HG02870 (cell line): ENCODE measurements around the gene ORM2.
"Not testable (repeated sequence)": the region's sequence is repeated elsewhere in the genome, so short reads cannot be mapped to it uniquely, and the experiment has no call there.

Experiments used
- ATAC-seq: cut with Tn5 transposase; IDR thresholded peaks from one replicate; pipeline ENCODE4 v1.9.1; 2021; ENCODE audit warnings: mild to moderate bottlenecking, moderate library complexity; ENCODE audit not compliant: unreplicated experiment

ORM2 gene

DNA sequence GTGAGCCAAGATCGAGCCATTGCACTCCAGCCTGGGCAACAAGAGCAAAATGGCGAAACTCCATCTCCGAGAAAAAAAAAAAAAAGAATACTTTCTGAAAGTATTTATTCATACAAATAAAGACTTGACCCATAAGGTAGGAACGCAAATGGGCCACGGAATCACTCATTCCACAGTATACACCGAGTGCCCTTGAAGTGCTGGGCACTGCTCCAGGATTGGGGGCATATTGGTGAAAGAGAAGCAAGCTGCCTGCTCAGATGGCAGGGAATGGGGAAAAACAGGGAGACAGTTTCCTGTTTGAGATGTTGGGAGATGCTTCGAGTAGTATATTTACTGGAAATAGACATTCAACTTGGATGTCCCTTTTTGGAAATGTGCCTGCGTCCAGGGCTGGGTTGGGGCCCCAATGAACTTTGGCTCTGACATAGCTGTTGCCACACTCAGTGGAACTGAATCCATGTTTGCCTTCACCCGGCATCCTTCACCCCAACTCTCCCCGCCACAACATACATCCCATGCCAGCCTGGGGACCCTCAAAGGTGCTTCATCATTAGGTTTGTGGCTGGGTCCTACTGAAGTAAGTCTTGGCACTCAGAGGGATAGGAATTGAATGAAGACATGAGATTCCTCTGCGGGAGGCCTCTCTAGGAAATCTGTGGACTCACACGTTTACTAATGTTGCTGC, 588 bp upstream of the ORM2 start:
- ATAC-seq, result not testable (repeated sequence)

DNA sequence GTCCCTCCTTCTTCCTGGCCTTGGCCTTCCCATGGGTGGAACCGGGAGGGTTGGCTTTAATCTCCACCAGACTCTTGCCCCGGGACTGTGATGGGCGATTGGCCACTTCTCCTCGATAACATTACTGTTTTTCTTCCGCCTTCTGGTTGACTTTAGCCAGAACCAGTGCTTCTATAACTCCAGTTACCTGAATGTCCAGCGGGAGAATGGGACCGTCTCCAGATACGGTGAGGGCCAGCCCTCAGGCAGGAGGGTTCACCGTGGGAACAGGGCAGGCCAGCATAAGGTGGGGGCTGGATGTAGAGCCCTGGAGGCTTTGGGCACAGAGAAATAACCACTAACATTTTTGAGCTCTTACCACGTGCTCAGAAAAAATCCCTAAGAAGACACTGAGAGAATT, 967 bp downstream of the ORM2 start:
- ATAC-seq, result no peak

GRCh38 chr9:114331229-114332195, 1.8 kb downstream of the ORM2 start:
- not testable (repeated sequence) for ATAC-seq

GRCh38 chr9:114332474-114333040, 2.9 kb downstream of the ORM2 start:
- not testable (repeated sequence) for ATAC-seq

DNA sequence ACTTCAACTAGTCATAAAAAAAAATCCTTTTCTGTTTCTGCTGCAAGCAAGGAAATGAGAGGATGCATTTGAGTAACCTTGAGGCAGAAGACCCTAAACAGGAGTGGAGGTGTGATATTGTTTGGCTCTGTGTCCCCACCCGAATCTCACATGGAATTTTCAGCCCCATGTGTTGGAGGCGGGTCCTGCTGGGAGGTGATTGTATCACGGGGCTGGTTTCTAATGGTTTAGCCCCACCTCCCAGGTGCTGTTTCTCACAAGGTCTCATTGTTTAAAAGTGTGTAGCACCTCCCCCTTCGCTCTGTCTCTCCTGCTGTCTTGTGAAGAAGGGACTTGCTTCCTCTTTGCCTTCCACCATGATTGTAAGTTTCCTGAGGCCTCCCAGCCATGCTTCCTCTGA, 4.0 kb downstream of the ORM2 start:
- ATAC-seq, result not testable (repeated sequence)

DNA sequence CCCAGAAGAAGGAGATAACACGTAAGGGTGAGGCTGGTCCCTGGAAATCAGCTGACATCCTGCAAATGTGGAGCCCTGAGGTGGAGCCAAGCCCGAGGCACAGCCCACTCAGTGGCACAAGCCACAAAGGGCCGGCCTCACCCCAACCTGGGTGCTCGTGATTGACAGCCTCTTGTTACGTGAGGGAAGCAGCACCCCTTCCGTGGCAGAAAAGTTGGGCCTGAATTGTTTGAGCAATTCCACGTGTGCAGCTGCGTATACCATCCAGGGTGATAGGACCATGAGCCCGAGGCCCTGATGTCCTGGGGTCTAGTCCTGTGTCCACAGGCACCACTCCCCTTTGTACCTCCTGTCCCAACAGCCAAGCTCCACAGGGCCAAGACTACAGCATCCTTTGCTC, 4.8 kb downstream of the ORM2 start:
- no peak for ATAC-seq

- ATAC-seq, result no peak
Observed at GRCh38 chr9:114335745-114336144, 6.1 kb downstream of the ORM2 start.

- ATAC-seq, result no peak
Observed at GRCh38 chr9:114336157-114336556, 6.5 kb downstream of the ORM2 start.

GRCh38 chr9:114336699-114337395, 7.2 kb downstream of the ORM2 start:
- ATAC-seq, result no peak

DNA sequence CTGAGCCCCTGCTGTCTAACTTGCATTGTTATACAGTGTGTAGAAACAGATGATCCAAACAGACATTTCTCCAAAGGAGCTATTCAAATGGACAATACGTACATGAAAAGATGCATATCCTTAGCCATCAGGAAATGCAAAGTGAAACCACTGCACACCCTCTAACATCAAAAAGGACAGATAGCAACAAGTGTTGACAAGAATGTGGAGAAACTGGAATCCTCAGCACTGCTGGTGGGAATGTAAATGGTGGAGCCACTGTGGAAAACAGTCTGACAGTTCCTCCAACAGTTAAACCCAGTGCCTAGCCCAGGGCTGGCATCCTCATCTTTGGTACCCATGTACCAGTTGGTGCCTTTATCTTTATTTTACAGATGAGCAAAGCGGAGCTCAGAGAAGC, 8.5 kb downstream of the ORM2 start:
- no peak for ATAC-seq

DNA sequence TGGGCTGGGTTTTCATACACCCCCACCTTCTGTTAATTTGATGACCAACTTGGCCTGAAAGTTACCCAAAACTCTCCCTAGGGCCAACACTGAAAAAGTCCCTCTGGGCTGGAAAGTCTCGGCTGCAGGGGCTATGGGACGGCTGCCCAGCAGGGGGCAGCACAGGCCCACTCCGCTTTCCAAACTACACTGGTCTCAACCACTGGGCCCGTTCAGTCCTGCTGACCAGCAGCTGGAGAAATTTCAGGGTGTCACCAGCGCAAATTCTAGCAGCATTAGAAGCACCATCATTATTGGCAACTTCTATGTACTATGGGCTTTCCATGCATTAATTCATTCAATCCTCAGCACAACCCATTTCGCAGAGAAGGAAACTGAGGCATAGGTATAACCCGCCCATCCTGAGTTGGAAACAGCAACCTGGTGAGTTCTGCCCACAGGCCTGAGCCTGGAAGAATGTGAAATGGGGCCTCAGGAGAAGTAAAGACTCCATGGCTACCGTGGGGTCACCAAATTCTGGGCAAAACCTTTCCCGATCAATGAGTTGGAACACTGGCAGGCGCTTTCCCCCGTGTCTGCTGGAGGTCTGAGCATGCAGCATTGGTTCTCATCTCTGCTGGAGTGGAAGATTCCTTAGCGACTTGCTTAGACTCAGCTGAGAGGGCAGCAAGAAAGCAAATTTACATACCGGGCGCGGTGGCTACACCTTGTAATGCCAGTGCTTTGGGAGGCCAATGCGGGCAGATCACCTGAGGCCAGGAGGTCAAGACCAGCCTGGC, 9.7 kb downstream of the ORM2 start:
- no peak for ATAC-seq

DNA sequence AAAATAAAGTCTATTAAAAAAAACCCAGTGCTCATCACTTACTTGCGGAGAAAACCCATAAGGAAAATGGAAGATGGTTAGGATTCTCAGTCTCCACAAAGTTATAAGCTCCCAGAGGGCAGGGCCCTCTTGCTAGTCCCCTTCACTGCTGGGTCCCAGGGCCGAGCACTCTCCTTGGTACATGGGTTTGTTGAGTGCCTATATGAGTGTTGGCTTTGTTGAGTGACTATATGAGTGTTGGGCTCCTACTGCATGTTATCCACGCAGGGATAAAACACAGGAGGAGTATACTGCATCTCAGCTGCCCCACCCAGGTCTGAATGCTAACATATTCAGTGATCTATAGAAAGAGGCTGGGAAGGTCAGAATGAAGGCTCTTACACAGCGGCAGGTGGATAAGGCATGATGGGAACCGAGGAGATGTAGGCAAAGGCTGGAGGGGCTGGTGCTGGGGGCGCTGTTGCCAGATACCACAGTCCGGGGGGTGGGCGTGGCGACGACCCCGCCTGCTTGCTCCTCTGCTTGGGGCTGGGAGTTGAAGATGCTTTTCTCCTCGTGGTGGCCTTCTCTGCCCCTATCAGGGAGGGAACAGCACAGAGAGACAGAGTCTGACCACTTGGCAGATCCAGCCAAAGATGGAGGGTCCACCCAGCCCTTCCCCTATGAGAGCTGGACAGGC, 11.6 kb downstream of the ORM2 start:
- ATAC-seq, result no peak

GRCh38 chr9:114341991-114342390, 12.3 kb downstream of the ORM2 start:
- ATAC-seq, result no peak

GRCh38 chr9:114342755-114343440, 13.2 kb downstream of the ORM2 start:
- no peak for ATAC-seq

DNA sequence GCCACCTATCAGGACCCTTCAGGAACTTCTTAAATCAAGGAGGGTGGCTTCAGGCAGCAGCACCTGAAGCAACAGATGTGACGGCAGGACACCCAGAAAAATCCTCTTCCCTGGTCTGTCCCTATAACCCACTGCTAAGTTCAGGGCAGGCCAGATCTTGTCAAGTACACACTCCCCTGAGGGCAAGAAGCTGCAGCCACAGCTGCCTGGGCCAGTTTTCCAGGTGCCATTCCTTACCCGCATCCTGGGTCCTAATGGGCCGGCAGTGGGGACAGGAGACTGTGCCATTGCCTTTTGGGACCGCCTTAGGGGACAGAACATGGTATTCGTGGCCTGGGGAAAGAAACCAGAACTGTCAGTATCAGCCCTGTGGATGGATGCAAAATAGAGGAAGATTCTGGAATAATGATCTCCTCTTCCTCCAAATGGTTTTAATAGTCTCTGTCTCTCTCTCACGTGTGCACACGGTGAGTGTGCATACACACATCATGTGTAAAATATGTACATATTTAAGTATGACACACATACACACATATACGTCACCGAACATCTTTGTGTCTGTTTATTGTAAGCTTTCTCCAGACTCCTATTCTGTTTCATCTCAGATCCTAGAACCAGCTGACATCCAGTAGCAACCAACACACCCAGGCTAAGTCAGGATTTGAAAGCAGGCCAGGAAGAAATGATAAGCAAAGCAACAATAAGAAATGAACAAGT, 14.0 kb downstream of the ORM2 start:
- ATAC-seq, result no peak

GRCh38 chr9:114344188-114344566, 14.5 kb downstream of the ORM2 start:
- no peak for ATAC-seq

GRCh38 chr9:114344692-114345091, 15.0 kb downstream of the ORM2 start:
- ATAC-seq, result no peak

- no peak for ATAC-seq
Observed at GRCh38 chr9:114345493-114346065, 15.9 kb downstream of the ORM2 start.
